Upper lobe of left lung (tissue), 4 donors: Measurements from ENCODE around the gene HMGB2.

ENCODE experiments used
- EP300 ChIP-seq, 4 donors: sonication (generic); formaldehyde crosslinking; IDR thresholded peaks; one replicate each; pipeline ENCODE4 v1.5.1; 2017; ENCODE audit warnings: antibody characterized with exemption in 4 of 4, control low read depth in 2 of 4
- POLR2A ChIP-seq, 4 donors: fragments of 450-650 bp; IDR thresholded peaks; one replicate each; pipeline ENCODE4 v1.5.1; 2016 to 2017; ENCODE audit warnings: antibody characterized with exemption in 4 of 4, mild to moderate bottlenecking in 2 of 4
- POLR2AphosphoS5 ChIP-seq, 2 donors: sonication (generic); formaldehyde crosslinking; IDR thresholded peaks; one replicate each; pipeline ENCODE4 v1.5.1; 2017; ENCODE audit warnings: antibody characterized with exemption in 2 of 2
- TF ChIP-seq, protein P1 (sequence below), 6 experiments: fragments of 450-650 bp in 4 of 6; fragments of 200-600 bp in 2 of 6; sonication (generic) in 2 of 6; IDR thresholded peaks; one replicate each; pipeline ENCODE4 v1.5.1; 2016 to 2019; ENCODE audit warnings: antibody characterized with exemption in 6 of 6

DNA sequence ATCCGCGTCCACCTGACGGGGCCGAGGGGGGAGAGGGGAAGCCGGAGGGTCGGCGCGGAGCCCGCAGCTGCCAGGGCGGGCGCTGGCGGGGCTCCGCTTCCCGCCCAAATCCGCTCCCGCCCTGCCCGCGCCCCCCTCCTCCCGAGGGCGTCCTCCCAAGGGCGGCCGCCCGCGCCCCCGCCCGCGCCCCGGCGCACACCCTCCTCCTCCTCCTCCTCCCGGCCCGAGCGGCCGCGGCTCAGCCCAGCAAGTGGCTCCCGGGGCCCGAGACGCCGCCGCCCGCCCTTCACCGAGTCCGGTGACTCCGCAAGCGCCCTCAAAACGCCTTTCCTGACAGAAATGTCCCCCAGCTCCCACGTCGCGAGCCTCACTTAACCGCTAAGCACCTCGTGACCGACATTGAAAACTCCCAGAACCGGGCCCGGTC is 487 bp downstream of the HMGB2 start:
- TF ChIP-seq, protein P1, sequence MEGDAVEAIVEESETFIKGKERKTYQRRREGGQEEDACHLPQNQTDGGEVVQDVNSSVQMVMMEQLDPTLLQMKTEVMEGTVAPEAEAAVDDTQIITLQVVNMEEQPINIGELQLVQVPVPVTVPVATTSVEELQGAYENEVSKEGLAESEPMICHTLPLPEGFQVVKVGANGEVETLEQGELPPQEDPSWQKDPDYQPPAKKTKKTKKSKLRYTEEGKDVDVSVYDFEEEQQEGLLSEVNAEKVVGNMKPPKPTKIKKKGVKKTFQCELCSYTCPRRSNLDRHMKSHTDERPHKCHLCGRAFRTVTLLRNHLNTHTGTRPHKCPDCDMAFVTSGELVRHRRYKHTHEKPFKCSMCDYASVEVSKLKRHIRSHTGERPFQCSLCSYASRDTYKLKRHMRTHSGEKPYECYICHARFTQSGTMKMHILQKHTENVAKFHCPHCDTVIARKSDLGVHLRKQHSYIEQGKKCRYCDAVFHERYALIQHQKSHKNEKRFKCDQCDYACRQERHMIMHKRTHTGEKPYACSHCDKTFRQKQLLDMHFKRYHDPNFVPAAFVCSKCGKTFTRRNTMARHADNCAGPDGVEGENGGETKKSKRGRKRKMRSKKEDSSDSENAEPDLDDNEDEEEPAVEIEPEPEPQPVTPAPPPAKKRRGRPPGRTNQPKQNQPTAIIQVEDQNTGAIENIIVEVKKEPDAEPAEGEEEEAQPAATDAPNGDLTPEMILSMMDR (IDR thresholded peaks at IDR 0.05): no peak
- TF ChIP-seq POLR2A (IDR thresholded peaks at IDR 0.05): no peak
- no peak for TF ChIP-seq EP300 (IDR thresholded peaks at IDR 0.05)
- no peak for TF ChIP-seq POLR2AphosphoS5 (IDR thresholded peaks at IDR 0.05)
